OCI-LY7 (cell line): ENCODE data around the gene LIN37. TPM values are rescaled to one million over a fixed set of nuclear protein-coding genes. Genes with fewer than 3 reads are reported as not detected.

Source experiments
- BruUV-seq: library from RNA; stranded (reverse); fragments of 400-500 nt; replicated peaks from 2 replicates; lab custom pipeline; 2021; lab: Mats Ljungman, UMichigan
- CTCF ChIA-PET: fragments of 300-600 bp; sonication (Branson Sonifier 250); formaldehyde crosslinking; loops from one replicate; lab custom pipeline; 2022; ENCODE audit warnings: antibody characterized with exemption; ENCODE audit not compliant: unreplicated experiment; lab: Charles Lee
- POLR2A ChIA-PET: fragments of 300-600 bp; sonication (Branson Sonifier 250); formaldehyde crosslinking; loops from one replicate; lab custom pipeline; 2022; ENCODE audit warnings: antibody characterized with exemption; lab: Charles Lee
- DNase-seq: peaks from one replicate; pipeline ENCODE4 v3.0.0-alpha.2; 2015; ENCODE audit warnings: low spot score
- H2AFZ ChIP-seq: fragments of 200-600 bp; sonication (generic), shearing (Covaris generic); 2 replicates; pipeline ENCODE4 v1.6.1; 2014; ENCODE audit warnings: mild to moderate bottlenecking, antibody characterized with exemption, low read length, moderate library complexity
- H3K27ac ChIP-seq: fragments of 200-600 bp; sonication (generic); 2 replicates; pipeline ENCODE4 v1.5.1; 2014; ENCODE audit warnings: mixed run types, low read depth, mild to moderate bottlenecking, moderate library complexity, low read length, inconsistent platforms; ENCODE audit not compliant: poor library complexity, severe bottlenecking
- H3K36me3 ChIP-seq: fragments of 200-600 bp; sonication (generic); 2 replicates; pipeline ENCODE4 v1.6.1; 2014; ENCODE audit warnings: mild to moderate bottlenecking, antibody characterized with exemption, low read length, moderate library complexity, mixed read lengths; ENCODE audit not compliant: insufficient read depth
- H3K4me1 ChIP-seq: fragments of 200-600 bp; sonication (generic); 2 replicates; pipeline ENCODE4 v1.5.1; 2014; ENCODE audit warnings: mild to moderate bottlenecking, low read length; ENCODE audit not compliant: insufficient read depth, poor library complexity, severe bottlenecking
- H3K4me2 ChIP-seq: fragments of 200-600 bp; sonication (generic); 2 replicates; pipeline ENCODE4 v1.6.1; 2014; ENCODE audit warnings: mild to moderate bottlenecking, low read length
- H3K4me3 ChIP-seq: fragments of 200-600 bp; sonication (generic); 2 replicates; pipeline ENCODE4 v1.5.1; 2014; ENCODE audit warnings: mild to moderate bottlenecking, low read depth, low read length; ENCODE audit not compliant: poor library complexity, severe bottlenecking
- H3K79me2 ChIP-seq: fragments of 200-600 bp; sonication (generic); 2 replicates; pipeline ENCODE4 v1.6.1; 2016; ENCODE audit warnings: low read depth, mild to moderate bottlenecking, low read length, moderate library complexity, mixed read lengths; ENCODE audit not compliant: insufficient read depth
- H3K9me2 ChIP-seq: fragments of 200-600 bp; sonication (generic); 2 replicates; pipeline ENCODE4 v1.6.1; 2016; ENCODE audit warnings: mild to moderate bottlenecking, low read length, mixed read lengths; ENCODE audit not compliant: insufficient read depth
- H3K9me3 ChIP-seq: fragments of 200-600 bp; sonication (generic); 2 replicates; pipeline ENCODE4 v1.6.1; 2014; ENCODE audit warnings: mild to moderate bottlenecking, mixed run types, low read length, mixed read lengths
- H4K20me1 ChIP-seq: fragments of 200-600 bp; sonication (generic); 2 replicates; pipeline ENCODE4 v1.6.1; 2014; ENCODE audit warnings: mild to moderate bottlenecking, antibody characterized with exemption, low read length, moderate library complexity, mixed read lengths; ENCODE audit not compliant: insufficient read depth
- EZH2phosphoT487 ChIP-seq: fragments of 200-600 bp; sonication (generic); IDR thresholded peaks from 2 replicates; pipeline ENCODE4 v1.6.1; 2018; ENCODE audit warnings: low read depth, borderline replicate concordance, mild to moderate bottlenecking, mixed run types, antibody characterized with exemption, low read length, moderate library complexity, mixed read lengths
- intact Hi-C: fragments of 100-400 bp; cut with micrococcal nuclease; formaldehyde crosslinking; loops from one replicate; pipeline ENCODE4 v1.10.0; 2022; ENCODE audit not compliant: unreplicated experiment
- total RNA-seq, 2 experiments: library from RNA; depleted of rRNA in 1 of 2; stranded (reverse); fragments of >200 nt in 1 of 2; shearing (Covaris generic) in 1 of 2; gene quantifications; 2 replicates each; pipeline ENCODE4 v1.2.3, GENCODE V29; 2014 to 2022
- TF ChIP-seq, protein P1 (sequence below): fragments of 200-600 bp; sonication (generic); conservative IDR thresholded peaks from 2 replicates; pipeline ENCODE4 v1.5.1; 2014; ENCODE audit warnings: mild to moderate bottlenecking, antibody characterized with exemption, low read length, moderate library complexity, mixed read lengths

The LIN37 gene
- total RNA-seq, 2 experiments from 2014 or later, result 11.6 to 11.7 TPM

DNA sequence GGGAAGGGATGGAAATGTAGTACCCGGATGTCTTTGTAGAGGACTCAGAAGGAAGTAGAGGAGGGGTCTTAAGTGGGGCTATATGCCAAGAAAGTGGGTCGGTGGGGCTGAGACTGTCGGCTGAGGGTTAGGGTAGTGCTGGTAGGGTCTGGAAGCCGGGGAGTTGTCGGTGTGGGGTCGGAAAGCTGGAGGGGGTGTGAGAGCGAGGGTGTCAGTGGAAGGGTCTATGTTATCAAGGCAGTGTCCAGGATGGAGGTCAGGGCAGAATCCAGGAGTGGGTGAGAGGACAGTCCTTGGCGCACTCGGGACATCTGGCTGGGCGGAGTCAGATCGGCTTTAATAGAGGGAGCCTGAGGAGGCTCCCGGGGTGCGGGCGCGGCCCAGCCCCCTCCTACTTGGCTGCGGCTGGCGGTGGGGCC is 6.8 kb downstream of the LIN37 start:
- DNase-seq, result no peak
- intact Hi-C loops, result loop anchor here (5.0 kb wide), 2 partner anchors 38 to 147 kb away; partner anchors contain the start of genes HCST, KMT2B and NFKBID
- Histone ChIP-seq H3K27ac (no peak overlapping the region), H3K9me3 (no peaks in the 10 kb centered on the region), H3K36me3 (peaks cover 11% of the 10 kb centered on the region), H3K79me2 (peaks cover 13% of the 10 kb centered on the region; the same call in 1 of the 2 replicates), H2AFZ (no peak overlapping the region), H3K4me1 (peaks cover 21% of the 10 kb centered on the region), H3K4me2 (no peak overlapping the region), H3K4me3 (no peak overlapping the region), H4K20me1 (no peaks in the 10 kb centered on the region), H3K9me2 (no peaks in the 10 kb centered on the region)
- ChIA-PET CTCF (no interaction called here), POLR2A (no interaction called here)
- BruUV-seq, result no TSS peak
- TF ChIP-seq EZH2phosphoT487, result no peak
- TF ChIP-seq, protein P1, sequence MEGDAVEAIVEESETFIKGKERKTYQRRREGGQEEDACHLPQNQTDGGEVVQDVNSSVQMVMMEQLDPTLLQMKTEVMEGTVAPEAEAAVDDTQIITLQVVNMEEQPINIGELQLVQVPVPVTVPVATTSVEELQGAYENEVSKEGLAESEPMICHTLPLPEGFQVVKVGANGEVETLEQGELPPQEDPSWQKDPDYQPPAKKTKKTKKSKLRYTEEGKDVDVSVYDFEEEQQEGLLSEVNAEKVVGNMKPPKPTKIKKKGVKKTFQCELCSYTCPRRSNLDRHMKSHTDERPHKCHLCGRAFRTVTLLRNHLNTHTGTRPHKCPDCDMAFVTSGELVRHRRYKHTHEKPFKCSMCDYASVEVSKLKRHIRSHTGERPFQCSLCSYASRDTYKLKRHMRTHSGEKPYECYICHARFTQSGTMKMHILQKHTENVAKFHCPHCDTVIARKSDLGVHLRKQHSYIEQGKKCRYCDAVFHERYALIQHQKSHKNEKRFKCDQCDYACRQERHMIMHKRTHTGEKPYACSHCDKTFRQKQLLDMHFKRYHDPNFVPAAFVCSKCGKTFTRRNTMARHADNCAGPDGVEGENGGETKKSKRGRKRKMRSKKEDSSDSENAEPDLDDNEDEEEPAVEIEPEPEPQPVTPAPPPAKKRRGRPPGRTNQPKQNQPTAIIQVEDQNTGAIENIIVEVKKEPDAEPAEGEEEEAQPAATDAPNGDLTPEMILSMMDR, result no peak

DNA sequence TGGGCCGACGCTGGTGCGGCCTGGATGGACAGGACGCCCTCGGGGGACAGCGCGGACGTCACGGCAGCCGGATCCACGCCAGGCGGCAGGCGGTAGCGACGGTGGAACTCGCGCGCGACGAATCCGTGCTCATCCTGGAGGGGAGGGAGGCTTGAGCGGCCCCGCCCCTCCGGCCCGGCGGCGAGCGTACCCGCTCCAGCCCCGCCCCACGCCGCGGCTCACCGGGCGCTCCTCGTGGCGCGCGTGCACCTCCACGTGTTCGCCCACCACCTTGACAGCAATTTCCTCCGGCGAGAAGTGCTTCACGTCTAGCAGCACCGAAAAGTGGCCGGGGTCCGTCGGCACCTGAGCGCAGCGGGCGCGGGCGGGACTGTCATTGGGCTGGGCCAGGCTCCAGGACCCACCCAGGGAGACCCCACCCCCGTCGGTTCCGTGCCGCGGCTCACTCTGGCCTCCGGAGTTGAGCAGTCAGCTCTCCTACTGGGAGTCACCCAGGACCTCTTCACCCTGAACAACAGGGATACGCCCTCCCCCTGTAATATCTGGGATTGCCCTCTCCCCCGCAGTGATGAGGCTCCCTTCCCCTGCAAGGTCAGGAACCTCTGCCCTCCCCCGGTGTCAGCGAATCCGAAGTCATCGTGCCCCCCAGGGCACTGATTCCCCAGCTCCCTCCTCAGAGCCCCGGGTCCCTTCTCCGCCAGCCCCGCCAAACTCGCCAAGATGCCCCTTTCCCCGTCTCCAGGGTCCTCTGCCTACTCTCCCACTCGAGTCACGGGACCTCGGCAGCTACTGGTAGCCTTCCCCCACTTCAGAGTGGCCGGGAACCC is 7.4 kb downstream of the LIN37 start:
- Histone ChIP-seq H4K20me1 (no peaks in the 10 kb centered on the region), H3K4me1 (peaks cover 21% of the 10 kb centered on the region), H3K9me3 (0 out of 2 replicates have a peak, but pooled peaks cover 6% of the 10 kb centered on the region), H2AFZ (no peak overlapping the region), H3K36me3 (peaks cover 17% of the 10 kb centered on the region), H3K27ac (no peak overlapping the region), H3K9me2 (no peaks in the 10 kb centered on the region), H3K4me3 (no peak overlapping the region), H3K4me2 (no peak overlapping the region), H3K79me2 (peaks cover 13% of the 10 kb centered on the region; the same call in 1 of the 2 replicates)
- ChIA-PET CTCF (no interaction called here), POLR2A (no interaction called here)
- intact Hi-C loops, result loop anchor here (5.0 kb wide), 2 partner anchors 38 to 147 kb away; partner anchors contain the start of genes HCST, KMT2B and NFKBID
- DNase-seq, result no peak
- no TSS peak for BruUV-seq
- no peak for TF ChIP-seq EZH2phosphoT487
- TF ChIP-seq, protein P1, result no peak
